ENCODE results near the gene RERE. TPM values are rescaled to one million over a fixed set of nuclear protein-coding genes. Genes with fewer than 3 reads are reported as not detected.

RERE gene
- total RNA-seq, 1 donor from 2014 or later = 76.8 TPM

- Mint-ChIP-seq H3K36me3 (ENCODE audit: unreplicated experiment) (peaks cover 7% of the 10 kb centered on the region), H3K27ac (ENCODE audit: unreplicated experiment) (no peak overlapping the region), H3K4me3 (ENCODE audit: unreplicated experiment) (no peak overlapping the region), H3K27me3 (ENCODE audit: unreplicated experiment) (no peaks in the 10 kb centered on the region), H3K9me3 (ENCODE audit: unreplicated experiment) (no peaks in the 10 kb centered on the region), H3K4me1 (ENCODE audit: unreplicated experiment) (peaks cover 15% of the 10 kb centered on the region)
- TF ChIP-seq, protein P1, sequence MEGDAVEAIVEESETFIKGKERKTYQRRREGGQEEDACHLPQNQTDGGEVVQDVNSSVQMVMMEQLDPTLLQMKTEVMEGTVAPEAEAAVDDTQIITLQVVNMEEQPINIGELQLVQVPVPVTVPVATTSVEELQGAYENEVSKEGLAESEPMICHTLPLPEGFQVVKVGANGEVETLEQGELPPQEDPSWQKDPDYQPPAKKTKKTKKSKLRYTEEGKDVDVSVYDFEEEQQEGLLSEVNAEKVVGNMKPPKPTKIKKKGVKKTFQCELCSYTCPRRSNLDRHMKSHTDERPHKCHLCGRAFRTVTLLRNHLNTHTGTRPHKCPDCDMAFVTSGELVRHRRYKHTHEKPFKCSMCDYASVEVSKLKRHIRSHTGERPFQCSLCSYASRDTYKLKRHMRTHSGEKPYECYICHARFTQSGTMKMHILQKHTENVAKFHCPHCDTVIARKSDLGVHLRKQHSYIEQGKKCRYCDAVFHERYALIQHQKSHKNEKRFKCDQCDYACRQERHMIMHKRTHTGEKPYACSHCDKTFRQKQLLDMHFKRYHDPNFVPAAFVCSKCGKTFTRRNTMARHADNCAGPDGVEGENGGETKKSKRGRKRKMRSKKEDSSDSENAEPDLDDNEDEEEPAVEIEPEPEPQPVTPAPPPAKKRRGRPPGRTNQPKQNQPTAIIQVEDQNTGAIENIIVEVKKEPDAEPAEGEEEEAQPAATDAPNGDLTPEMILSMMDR (IDR thresholded peaks at IDR 0.05) = no peak
- no peak for DNase-seq (ENCODE audit: extremely low spot score, unreplicated experiment)
Observed at GRCh38 chr1:8422510-8423268, 394.8 kb downstream of the RERE start.

DNA sequence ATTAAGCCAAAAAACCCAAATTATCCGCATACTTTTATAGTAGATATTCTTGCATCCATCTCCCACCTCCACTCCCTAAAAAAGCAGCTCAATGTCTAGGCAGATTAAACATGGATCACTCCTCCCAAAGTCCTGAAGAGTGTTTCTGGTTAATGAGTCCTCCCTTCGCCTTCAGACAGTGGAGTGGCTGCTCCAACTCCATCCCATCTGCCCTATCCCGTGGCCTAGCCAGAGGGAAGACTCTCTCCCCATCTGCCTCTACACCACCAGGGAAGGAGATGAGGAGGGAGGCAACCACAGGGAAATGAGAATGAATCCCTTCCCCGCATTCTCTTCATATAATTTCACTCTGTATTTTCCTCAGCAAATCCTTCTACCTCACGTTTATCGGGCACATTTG, 395.7 kb downstream of the RERE start:
- DNase-seq (ENCODE audit: extremely low spot score, unreplicated experiment) = no peak
- Mint-ChIP-seq H3K36me3 (ENCODE audit: unreplicated experiment) (peaks cover 10% of the 10 kb centered on the region), H3K4me3 (ENCODE audit: unreplicated experiment) (no peak overlapping the region), H3K27me3 (ENCODE audit: unreplicated experiment) (no peaks in the 10 kb centered on the region), H3K4me1 (ENCODE audit: unreplicated experiment) (peaks cover 16% of the 10 kb centered on the region), H3K9me3 (ENCODE audit: unreplicated experiment) (no peaks in the 10 kb centered on the region), H3K27ac (ENCODE audit: unreplicated experiment) (no peak overlapping the region)
- TF ChIP-seq, protein P1 (IDR thresholded peaks at IDR 0.05) = no peak

- H3K27ac Mint-ChIP-seq (ENCODE audit: unreplicated experiment) = no peak overlapping the region
Observed at GRCh38 chr1:8420318-8420717, 397.1 kb downstream of the RERE start.

DNA sequence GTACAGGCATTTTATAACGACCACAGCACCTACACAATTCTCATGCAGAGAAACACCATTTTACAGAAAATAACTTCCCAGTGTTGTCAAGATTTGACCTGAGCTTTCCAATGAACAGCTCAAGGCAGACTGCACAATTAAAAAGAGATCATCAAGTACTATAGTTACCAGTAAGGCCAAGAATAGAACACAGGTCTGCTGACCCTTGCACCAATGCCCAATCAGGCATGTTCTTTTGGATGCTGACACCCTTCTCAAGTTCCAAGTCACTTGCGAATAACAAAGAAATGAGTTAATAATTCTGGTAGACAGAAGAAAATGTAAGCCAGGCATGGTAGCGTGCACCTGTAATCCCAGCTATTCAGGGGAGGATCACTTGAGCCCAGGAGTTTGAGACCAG, 397.6 kb downstream of the RERE start:
- peaks cover 23% of the 10 kb centered on the region for H3K36me3 Mint-ChIP-seq (ENCODE audit: unreplicated experiment)
- H3K27me3 Mint-ChIP-seq (ENCODE audit: unreplicated experiment) = no peaks in the 10 kb centered on the region
- H3K27ac Mint-ChIP-seq (ENCODE audit: unreplicated experiment) = no peak overlapping the region
- H3K9me3 Mint-ChIP-seq (ENCODE audit: unreplicated experiment) = no peaks in the 10 kb centered on the region
- H3K4me1 Mint-ChIP-seq (ENCODE audit: unreplicated experiment) = peaks cover 21% of the 10 kb centered on the region
- TF ChIP-seq, protein P1 (IDR thresholded peaks at IDR 0.05) = no peak
- H3K4me3 Mint-ChIP-seq (ENCODE audit: unreplicated experiment) = no peak overlapping the region
- no peak for DNase-seq (ENCODE audit: extremely low spot score, unreplicated experiment)

More at GRCh38 chr1:8420318-8420717, 397.1 kb downstream of the RERE start:
- H3K4me3 Mint-ChIP-seq (ENCODE audit: unreplicated experiment) = no peak overlapping the region
- no peaks in the 10 kb centered on the region for H3K27me3 Mint-ChIP-seq (ENCODE audit: unreplicated experiment)
- H3K4me1 Mint-ChIP-seq (ENCODE audit: unreplicated experiment) = peaks cover 23% of the 10 kb centered on the region
- peaks cover 20% of the 10 kb centered on the region for H3K36me3 Mint-ChIP-seq (ENCODE audit: unreplicated experiment)
- no peak for DNase-seq (ENCODE audit: extremely low spot score, unreplicated experiment)
- H3K9me3 Mint-ChIP-seq (ENCODE audit: unreplicated experiment) = no peaks in the 10 kb centered on the region
- TF ChIP-seq, protein P1 (IDR thresholded peaks at IDR 0.05) = no peak

GRCh38 chr1:8419172-8419571, 398.3 kb downstream of the RERE start:
- H3K36me3 Mint-ChIP-seq (ENCODE audit: unreplicated experiment) = peaks cover 25% of the 10 kb centered on the region
- H3K4me1 Mint-ChIP-seq (ENCODE audit: unreplicated experiment) = peaks cover 14% of the 10 kb centered on the region
- DNase-seq (ENCODE audit: extremely low spot score, unreplicated experiment) = no peak
- TF ChIP-seq, protein P1 (IDR thresholded peaks at IDR 0.05) = no peak
- no peak overlapping the region for H3K27ac Mint-ChIP-seq (ENCODE audit: unreplicated experiment)
- H3K27me3 Mint-ChIP-seq (ENCODE audit: unreplicated experiment) = no peaks in the 10 kb centered on the region
- H3K9me3 Mint-ChIP-seq (ENCODE audit: unreplicated experiment) = no peaks in the 10 kb centered on the region
- H3K4me3 Mint-ChIP-seq (ENCODE audit: unreplicated experiment) = no peak overlapping the region
